Epithelial cell of proximal tubule (primary cell): ENCODE results near the gene AKAP13. TPM values are rescaled to one million over a fixed set of nuclear protein-coding genes. Genes with fewer than 3 reads are reported as not detected.
A peak's percentile ranks its signal among the peaks of the same experiment; 100 is the strongest.
"Not testable (repeated sequence)": the region's sequence is repeated elsewhere in the genome, so short reads cannot be mapped to it uniquely, and the experiment has no call there.

ENCODE experiments used
- DNase-seq: peaks from one replicate; pipeline ENCODE4 v3.0.0-alpha.2; 2011; ENCODE audit warnings: low read depth
- H3K4me3 ChIP-seq: 2 replicates; pipeline ENCODE4 v1.5.1; 2011; ENCODE audit warnings: low read depth, mild to moderate bottlenecking, low read length
- CTCF ChIP-seq: conservative IDR thresholded peaks from 2 replicates; pipeline ENCODE4 v1.5.1; 2012; ENCODE audit warnings: low read depth, mild to moderate bottlenecking, low read length
- total RNA-seq: library from RNA; depleted of rRNA; stranded (reverse); fragments of >200 nt; gene quantifications from 2 replicates; pipeline ENCODE4 v1.2.3, GENCODE V29; 2015

AKAP13 gene
- total RNA-seq, 1 donor from 2014 or later, result 40.9 TPM

GRCh38 chr15:85482894-85483293 lies 102.5 kb downstream of the AKAP13 start:
- TF ChIP-seq CTCF, result no peak
- peak; percentile 68 for DNase-seq
- H3K4me3 ChIP-seq, result no peak overlapping the region

- H3K4me3 ChIP-seq, DNase-seq: not testable (repeated sequence)
These were observed 103.6 kb downstream of the AKAP13 start for GRCh38 chr15:85483955-85484354.

GRCh38 chr15:85484923-85485322 lies 104.5 kb downstream of the AKAP13 start:
- H3K4me3 ChIP-seq, DNase-seq: not testable (repeated sequence)

- no peak for DNase-seq
- H3K4me3 ChIP-seq, result no peak overlapping the region
- TF ChIP-seq CTCF, result peak; percentile 76
These were observed 105.7 kb downstream of the AKAP13 start for GRCh38 chr15:85485956-85486567.

GRCh38 chr15:85487796-85488195 lies 107.4 kb downstream of the AKAP13 start:
- peak; percentile 79 for DNase-seq

GRCh38 chr15:85488997-85489396 lies 108.6 kb downstream of the AKAP13 start:
- no peak for TF ChIP-seq CTCF
- DNase-seq, result no peak
- no peak overlapping the region for H3K4me3 ChIP-seq

More at GRCh38 chr15:85487796-85488195, 107.4 kb downstream of the AKAP13 start:
- not testable (repeated sequence) for H3K4me3 ChIP-seq

GRCh38 chr15:85489773-85490493 lies 109.5 kb downstream of the AKAP13 start:
- no peak overlapping the region for H3K4me3 ChIP-seq
- TF ChIP-seq CTCF, result no peak
- DNase-seq, result no peak

- no peak overlapping the region for H3K4me3 ChIP-seq
- DNase-seq, result no peak
- TF ChIP-seq CTCF, result no peak
These were observed 110.5 kb downstream of the AKAP13 start for GRCh38 chr15:85490856-85491255.
